ENCODE measurements around the gene KCNK4.
"Not testable (repeated sequence)": the region's sequence is repeated elsewhere in the genome, so short reads cannot be mapped to it uniquely, and the experiment has no call there.

Gene KCNK4

GRCh38 chr11:64313491-64314145 is 22.5 kb downstream of the KCNK4 start:
- no peak for DNase-seq

GRCh38 chr11:64314146-64314804 is 23.2 kb downstream of the KCNK4 start:
- DNase-seq = no peak

- no peak for DNase-seq
Measured at GRCh38 chr11:64314805-64315561, 23.9 kb downstream of the KCNK4 start.

GRCh38 chr11:64315667-64316526 is 24.8 kb downstream of the KCNK4 start:
- not testable (repeated sequence) for DNase-seq

- peak; percentile 45 to 49 for DNase-seq
Measured at GRCh38 chr11:64316672-64317324, 25.7 kb downstream of the KCNK4 start.

- peak; percentile 98 to 99 for DNase-seq
Measured at GRCh38 chr11:64317325-64317960, 26.3 kb downstream of the KCNK4 start, which contains the start of gene TRMT112. Gene TRMT112 (minus strand): TSS chr11:64317559. CDS start chr11:64317526, 33 bp downstream.

- DNase-seq = peak; percentile 97 to 98
Measured at GRCh38 chr11:64317961-64318765, 27.1 kb downstream of the KCNK4 start, which contains the start of gene PRDX5. Gene PRDX5 (plus strand): TSS chr11:64318121. CDS start chr11:64318216, 95 bp downstream.

GRCh38 chr11:64318766-64319761 is 28.0 kb downstream of the KCNK4 start:
- no peak for DNase-seq

GRCh38 chr11:64320556-64320955 is 29.5 kb downstream of the KCNK4 start:
- DNase-seq = no peak

GRCh38 chr11:64321026-64321425 is 29.9 kb downstream of the KCNK4 start:
- DNase-seq = no peak

GRCh38 chr11:64321533-64321932 is 30.4 kb downstream of the KCNK4 start:
- DNase-seq = no peak

GRCh38 chr11:64322925-64323260 is 31.8 kb downstream of the KCNK4 start:
- DNase-seq = no peak

GRCh38 chr11:64323373-64323772 is 32.3 kb downstream of the KCNK4 start:
- DNase-seq = no peak

GRCh38 chr11:64323984-64324383 is 32.9 kb downstream of the KCNK4 start:
- DNase-seq = not testable (repeated sequence)

GRCh38 chr11:64324692-64325469 is 33.8 kb downstream of the KCNK4 start:
- no peak for DNase-seq

- no peak for DNase-seq
Measured at GRCh38 chr11:64327375-64327774, 36.3 kb downstream of the KCNK4 start.

- DNase-seq = no peak
Measured at GRCh38 chr11:64327993-64328392, 36.9 kb downstream of the KCNK4 start.

- DNase-seq = no peak
Measured at GRCh38 chr11:64330888-64331287, 39.8 kb downstream of the KCNK4 start.

Data from CD4-positive, alpha-beta T cell treated with Interleukin-4 for 1 hour (primary cell).